ENCODE results near the gene ISM1. TPM values are rescaled to one million over a fixed set of nuclear protein-coding genes. Genes with fewer than 3 reads are reported as not detected.

Gene ISM1
- polyA plus RNA-seq, 3 donors, result not detected

- intact Hi-C loops (cut with micrococcal nuclease), result no loop called here
- H3K9ac ChIP-seq (ENCODE audit: insufficient read depth, low read length, poor library complexity, severe bottlenecking), result no peak overlapping the region
- Mint-ChIP-seq H3K4me3 (no peak overlapping the region), H3K27ac (no peak overlapping the region), H3K27me3 (ENCODE audit: low read depth in 3 of 3) (peaks cover 44 to 56% (median 55%) of the 10 kb centered on the region in 3 donors), H3K4me1 (peaks cover 5% of the 10 kb centered on the region), H3K36me3 (no peaks in the 10 kb centered on the region), H3K9me3 (peaks cover 0 to 9% (median 2%) of the 10 kb centered on the region in 7 donors)
- peaks cover 0 to 6% of the 10 kb centered on the region in 2 donors for H3K4me1 ChIP-seq (ENCODE audit: control insufficient read depth in 1 of 2, insufficient read depth in 2 of 2, low read length in 2 of 2)
- H3K4me3 ChIP-seq (replicated peaks in 1 of 3; ENCODE audit: low read depth in 2 of 3, low read length in 3 of 3), result no peak overlapping the region
- no peak for TF ChIP-seq CTCF (IDR thresholded peaks at IDR 0.05)
- no peaks in the 10 kb centered on the region for H3K79me2 ChIP-seq (ENCODE audit: insufficient read depth, low read length)
- no peak overlapping the region for H3K4me2 ChIP-seq (replicated peaks; ENCODE audit: extremely low read depth, low read length, poor library complexity, severe bottlenecking)
- no peak overlapping the region for H2AFZ ChIP-seq (ENCODE audit: insufficient read depth, low read depth, low read length, poor library complexity, severe bottlenecking)
- peaks cover 31 to 54% of the 10 kb centered on the region in 2 donors for H3K27me3 ChIP-seq (ENCODE audit: control insufficient read depth in 2 of 2, insufficient read depth in 2 of 2, low read length in 2 of 2)
- DNase-seq, result no peak
- no peaks in the 10 kb centered on the region for H3K36me3 ChIP-seq (replicated peaks in 1 of 2; ENCODE audit: control insufficient read depth in 1 of 2, insufficient read depth in 2 of 2, low read length in 2 of 2)
- WGBS (ENCODE audit: insufficient coverage), result no CpG with 5 or more reads among the region's 1 CpG
- H3K27ac ChIP-seq (ENCODE audit: low read depth in 1 of 2, low read length in 2 of 2), result no peak overlapping the region
- H3K9me3 ChIP-seq (replicated peaks in 1 of 2; ENCODE audit: control insufficient read depth in 1 of 2, insufficient read depth in 1 of 2, low read length in 2 of 2), result peaks cover 0 to 10% of the 10 kb centered on the region in 2 donors
- H4K20me1 ChIP-seq (ENCODE audit: insufficient read depth, low read length), result no peaks in the 10 kb centered on the region
These were observed 4.5 kb upstream of the ISM1 start for GRCh38 chr20:13216533-13216932.

GRCh38 chr20:13219327-13220193, 1.5 kb upstream of the ISM1 start:
- H3K27ac Mint-ChIP-seq, result no peak overlapping the region
- H3K79me2 ChIP-seq (ENCODE audit: insufficient read depth, low read length), result no peaks in the 10 kb centered on the region
- peak overlapping the region in 1 of 2 donors; percentile 80 for H3K4me3 Mint-ChIP-seq
- peaks cover 0 to 12% (median 5%) of the 10 kb centered on the region in 7 donors for H3K9me3 Mint-ChIP-seq
- peaks cover 8% of the 10 kb centered on the region for H3K4me1 Mint-ChIP-seq
- H4K20me1 ChIP-seq (ENCODE audit: insufficient read depth, low read length), result no peaks in the 10 kb centered on the region
- no peak overlapping the region for H2AFZ ChIP-seq (ENCODE audit: insufficient read depth, low read depth, low read length, poor library complexity, severe bottlenecking)
- H3K4me1 ChIP-seq (ENCODE audit: control insufficient read depth in 1 of 2, insufficient read depth in 2 of 2, low read length in 2 of 2), result peaks cover 0 to 6% of the 10 kb centered on the region in 2 donors
- under 1% methylated on average over 17 of the region's 38 CpGs for whole genome bisulfite sequencing (ENCODE audit: insufficient coverage)
- peaks cover 0 to 2% of the 10 kb centered on the region in 2 donors for H3K36me3 Mint-ChIP-seq
- no peak for DNase-seq
- H3K27me3 ChIP-seq (ENCODE audit: control insufficient read depth in 2 of 2, insufficient read depth in 2 of 2, low read length in 2 of 2), result peaks cover 47 to 76% of the 10 kb centered on the region in 2 donors
- peaks cover 60 to 77% (median 72%) of the 10 kb centered on the region in 3 donors for H3K27me3 Mint-ChIP-seq (ENCODE audit: low read depth in 3 of 3)
- no peak overlapping the region for H3K4me2 ChIP-seq (replicated peaks; ENCODE audit: extremely low read depth, low read length, poor library complexity, severe bottlenecking)
- H3K9ac ChIP-seq (ENCODE audit: insufficient read depth, low read length, poor library complexity, severe bottlenecking), result no peak overlapping the region
- H3K4me3 ChIP-seq (replicated peaks in 1 of 3; ENCODE audit: low read depth in 2 of 3, low read length in 3 of 3), result no peak overlapping the region
- no peaks in the 10 kb centered on the region for H3K36me3 ChIP-seq (replicated peaks in 1 of 2; ENCODE audit: control insufficient read depth in 1 of 2, insufficient read depth in 2 of 2, low read length in 2 of 2)
- no peak overlapping the region for H3K27ac ChIP-seq (ENCODE audit: low read depth in 1 of 2, low read length in 2 of 2)
- peaks cover 0 to 19% of the 10 kb centered on the region in 2 donors for H3K9me3 ChIP-seq (replicated peaks in 1 of 2; ENCODE audit: control insufficient read depth in 1 of 2, insufficient read depth in 1 of 2, low read length in 2 of 2)
- no peak for TF ChIP-seq CTCF (IDR thresholded peaks at IDR 0.05)
- intact Hi-C loops (cut with micrococcal nuclease), result no loop called here
